CD8-positive, alpha-beta memory T cell (primary cell): ENCODE results near the gene ATG13. TPM values are rescaled to one million over a fixed set of nuclear protein-coding genes. Genes with fewer than 3 reads are reported as not detected.

Experiments used
- CTCF ChIA-PET: fragments of 350-600 bp; sonication (Branson Sonifier 250); formaldehyde crosslinking; loops from one replicate; lab custom pipeline; 2021; ENCODE audit warnings: antibody characterized with exemption; lab: Charles Lee
- POLR2A ChIA-PET: fragments of 350-600 bp; sonication (Branson Sonifier 250); formaldehyde crosslinking; loops from one replicate; lab custom pipeline; 2021; ENCODE audit warnings: antibody characterized with exemption; lab: Charles Lee
- DNase-seq, 5 donors: peaks; one replicate each; pipeline versions ENCODE4 v3.0.0 to v3.0.0-alpha.2; 2020 to 2022; ENCODE audit warnings: mixed read lengths in 1 of 5
- H3K27ac ChIP-seq: one replicate; pipeline ENCODE4 v1.7.0; 2013; ENCODE audit warnings: low read depth, mild to moderate bottlenecking, low read length, moderate library complexity
- H3K27me3 ChIP-seq: 2 replicates; pipeline ENCODE4 v1.7.0; 2013; ENCODE audit warnings: low read length, mild to moderate bottlenecking; ENCODE audit not compliant: insufficient read depth, poor library complexity, severe bottlenecking
- H3K36me3 ChIP-seq: 2 replicates; pipeline ENCODE4 v1.7.0; 2013; ENCODE audit warnings: mild to moderate bottlenecking, low read length, moderate library complexity; ENCODE audit not compliant: insufficient read depth
- H3K4me1 ChIP-seq: 2 replicates; pipeline ENCODE4 v1.7.0; 2013; ENCODE audit warnings: mild to moderate bottlenecking, low read length, moderate library complexity; ENCODE audit not compliant: insufficient read depth
- H3K4me3 ChIP-seq: 2 replicates; pipeline ENCODE4 v1.7.0; 2013; ENCODE audit warnings: mild to moderate bottlenecking, low read length
- H3K9me3 ChIP-seq: 2 replicates; pipeline ENCODE4 v1.7.0; 2013; ENCODE audit warnings: mild to moderate bottlenecking, low read length
- H3K27ac Mint-ChIP-seq, 8 donors: one replicate each; pipeline ENCODE4 v1.8.0; 2020 to 2021; ENCODE audit warnings: mixed read lengths in 8 of 8, mild to moderate bottlenecking in 6 of 8, inconsistent platforms in 3 of 8, moderate library complexity in 3 of 8
- H3K27me3 Mint-ChIP-seq, 2 donors: one replicate each; pipeline ENCODE4 v1.8.0; 2020 to 2021; ENCODE audit warnings: mixed read lengths in 2 of 2, mild to moderate bottlenecking in 1 of 2, moderate library complexity in 1 of 2
- H3K36me3 Mint-ChIP-seq, 3 donors: one replicate each; pipeline ENCODE4 v1.8.0; 2020 to 2021; ENCODE audit warnings: mixed read lengths in 3 of 3, inconsistent platforms in 1 of 3, mild to moderate bottlenecking in 1 of 3
- H3K4me1 Mint-ChIP-seq, 3 donors: one replicate each; pipeline ENCODE4 v1.8.0; 2020 to 2021; ENCODE audit warnings: mixed read lengths in 3 of 3, inconsistent platforms in 1 of 3, mild to moderate bottlenecking in 1 of 3
- H3K4me3 Mint-ChIP-seq, 7 donors: one replicate each; pipeline ENCODE4 v1.8.0; 2020 to 2021; ENCODE audit warnings: mixed read lengths in 7 of 7, mild to moderate bottlenecking in 6 of 7, moderate library complexity in 4 of 7, inconsistent platforms in 2 of 7
- H3K9me3 Mint-ChIP-seq, 5 donors: one replicate each; pipeline ENCODE4 v1.8.0; 2020 to 2022; ENCODE audit warnings: mixed read lengths in 5 of 5, mild to moderate bottlenecking in 3 of 5, moderate library complexity in 2 of 5, inconsistent platforms in 1 of 5
- polyA plus RNA-seq: library from polyadenylated mRNA; unstranded; fragments of 300-500 nt; fragmentation: Illumina TruSeq; gene quantifications from one replicate; pipeline ENCODE4 v1.2.3, GENCODE V29; 2021
- total RNA-seq, 2 experiments: library from RNA; stranded (reverse); gene quantifications; one replicate each; pipeline ENCODE4 v1.2.3, GENCODE V29; 2021

ATG13 gene
- total and polyA plus RNA-seq, 3 experiments from 2014 or later: 67.9 to 81.6 (median 69.6) TPM

DNA sequence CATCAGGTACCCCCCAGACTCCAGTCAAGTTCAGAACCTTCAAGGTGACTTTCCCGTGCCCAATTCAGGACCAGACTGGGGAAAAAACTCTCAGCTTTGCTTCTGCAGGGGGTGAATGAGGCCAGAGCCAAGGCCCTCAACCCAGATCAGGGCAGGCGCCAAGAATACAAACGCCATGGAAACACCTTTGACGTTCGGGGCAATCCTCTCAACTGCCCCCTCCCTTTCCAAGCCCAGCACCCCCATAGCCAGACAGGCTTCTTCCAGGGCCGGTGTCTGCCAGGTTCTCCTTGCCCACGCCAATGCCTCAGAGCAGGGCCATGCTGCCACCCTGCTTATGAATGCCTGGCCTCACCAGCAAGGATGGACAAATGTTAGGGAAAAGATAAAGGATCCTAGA lies 77.3 kb downstream of the ATG13 start:
- Mint-ChIP-seq H3K27me3 (peaks cover 0 to 1% of the 10 kb centered on the region in 2 donors), H3K4me1 (peaks cover 35 to 52% (median 38%) of the 10 kb centered on the region in 3 donors), H3K27ac (no peak overlapping the region), H3K4me3 (no peak overlapping the region), H3K36me3 (peaks cover 4 to 70% (median 5%) of the 10 kb centered on the region in 3 donors), H3K9me3 (no peaks in the 10 kb centered on the region)
- no peaks in the 10 kb centered on the region for H3K27me3 ChIP-seq
- ChIA-PET CTCF (interaction anchor here (0.9 kb wide), 1 partner anchor 77 kb away, joined by 4 read pairs; the partner anchor contains the start of genes ATG13 and HARBI1), POLR2A (no interaction called here)
- peaks cover 28% of the 10 kb centered on the region for H3K36me3 ChIP-seq
- H3K9me3 ChIP-seq: no peaks in the 10 kb centered on the region
- H3K4me1 ChIP-seq: peaks cover 36% of the 10 kb centered on the region
- no peak overlapping the region for H3K4me3 ChIP-seq
- H3K27ac ChIP-seq: no peak overlapping the region
- no peak for DNase-seq

DNA sequence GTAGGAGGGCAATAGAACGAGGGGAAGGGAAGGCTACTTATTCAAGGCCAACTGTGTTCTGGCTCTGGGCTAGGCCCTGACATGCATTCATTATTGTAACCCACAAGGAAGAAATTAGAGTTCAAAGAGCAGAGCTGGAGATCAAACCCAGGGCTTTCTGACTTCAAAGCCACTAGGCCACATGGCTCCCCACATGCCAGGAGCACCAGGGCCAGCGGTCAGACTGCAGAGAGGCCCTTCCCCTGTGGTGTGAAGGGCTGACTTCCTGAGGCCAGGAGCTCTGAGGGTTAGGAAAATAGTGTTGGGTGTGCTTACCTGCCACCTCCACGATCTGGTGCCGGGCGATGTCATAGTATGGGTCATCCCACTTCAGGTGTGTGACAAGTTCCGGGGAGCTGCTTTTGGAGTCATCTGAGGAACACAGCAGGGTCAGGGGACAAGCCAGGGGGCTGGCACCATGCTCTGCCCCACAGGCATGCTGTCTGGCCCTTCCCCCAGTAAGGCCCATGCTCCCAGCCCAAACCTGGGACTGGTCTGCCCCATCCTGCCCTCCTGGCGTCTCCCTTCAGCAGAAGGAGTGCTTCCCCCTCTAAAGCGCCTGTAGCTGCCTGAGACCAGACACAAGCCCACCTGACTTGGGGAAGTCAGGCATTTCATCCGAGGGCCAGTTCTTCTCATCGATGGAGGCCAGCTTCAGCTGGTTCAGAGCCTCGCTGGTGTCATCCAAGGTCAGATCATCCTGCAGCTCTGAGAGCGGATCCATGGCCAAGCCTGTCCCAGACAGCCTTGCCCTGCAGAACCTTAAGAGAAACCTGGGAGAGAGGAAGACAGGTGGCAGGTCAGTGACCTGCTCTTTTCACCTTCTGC lies 78.2 kb downstream of the ATG13 start:
- H3K27me3 Mint-ChIP-seq: peaks cover 0 to 1% of the 10 kb centered on the region in 2 donors
- H3K27ac Mint-ChIP-seq: peak overlapping the region in 4 of 8 donors; percentile 32 to 76 (median 48)
- no peak for DNase-seq
- no peaks in the 10 kb centered on the region for H3K9me3 Mint-ChIP-seq
- Histone ChIP-seq H3K27me3 (no peaks in the 10 kb centered on the region), H3K9me3 (no peaks in the 10 kb centered on the region), H3K4me3 (no peak overlapping the region), H3K36me3 (peaks cover 28% of the 10 kb centered on the region), H3K4me1 (peaks cover 36% of the 10 kb centered on the region), H3K27ac (no peak overlapping the region)
- peaks cover 3 to 70% (median 3%) of the 10 kb centered on the region in 3 donors for H3K36me3 Mint-ChIP-seq
- ChIA-PET CTCF (interaction anchor here (1.8 kb wide), 1 partner anchor 25 kb away, joined by 6 read pairs; no protein-coding TSS in a partner anchor), POLR2A (no interaction called here)
- H3K4me3 Mint-ChIP-seq: peak overlapping the region in 1 of 7 donors; percentile 13
- H3K4me1 Mint-ChIP-seq: peaks cover 34 to 58% (median 39%) of the 10 kb centered on the region in 3 donors

DNA sequence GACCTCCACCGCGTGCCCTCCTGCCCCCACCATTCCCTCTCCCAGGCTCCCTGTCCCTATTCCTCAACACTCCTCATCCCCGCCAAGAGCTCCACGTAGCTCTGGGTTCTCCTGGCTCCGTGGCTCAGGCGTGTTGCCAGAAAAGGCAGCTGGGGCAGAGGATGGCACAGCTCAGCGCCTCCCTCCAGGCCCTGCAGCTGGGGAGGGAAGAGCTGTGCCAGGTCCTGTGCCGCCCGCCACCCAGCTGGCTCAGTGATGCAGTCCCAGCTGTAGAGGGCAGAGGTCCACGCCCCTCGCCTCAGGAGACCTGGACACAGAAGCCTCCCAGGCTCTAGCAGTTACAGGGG lies 78.8 kb downstream of the ATG13 start:
- POLR2A ChIA-PET: no interaction called here
- H3K27me3 Mint-ChIP-seq: peaks cover 0 to 1% of the 10 kb centered on the region in 2 donors

DNA sequence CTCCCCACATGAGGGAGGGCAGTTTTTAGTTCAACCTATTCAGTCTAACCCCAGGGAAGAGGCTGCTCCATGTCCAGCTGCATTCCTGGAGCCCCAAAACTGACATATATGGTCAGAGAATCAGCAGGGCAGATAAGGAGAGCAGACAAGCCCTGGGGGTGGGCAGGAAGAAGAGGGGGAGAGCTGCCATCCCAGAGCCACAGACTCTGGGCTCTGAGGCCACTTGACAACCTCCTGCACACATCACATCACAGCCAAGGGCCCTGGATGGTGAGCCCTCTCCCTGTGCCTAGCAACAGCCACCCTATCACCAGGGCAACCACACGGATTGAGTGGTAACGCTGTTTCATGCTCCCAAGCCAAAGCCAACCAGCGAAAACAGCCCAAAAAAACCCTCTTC lies 80.0 kb downstream of the ATG13 start:
- H3K9me3 Mint-ChIP-seq: no peaks in the 10 kb centered on the region
- POLR2A ChIA-PET: no interaction called here
- peaks cover 48% of the 10 kb centered on the region for H3K4me1 ChIP-seq

More for the DNA sequence above, 78.8 kb downstream of the ATG13 start:
- H3K27ac ChIP-seq: no peak overlapping the region
- no peaks in the 10 kb centered on the region for H3K9me3 Mint-ChIP-seq
- H3K36me3 Mint-ChIP-seq: peaks cover 0 to 67% (median 2%) of the 10 kb centered on the region in 3 donors
- H3K4me3 Mint-ChIP-seq: no peak overlapping the region
- H3K9me3 ChIP-seq: no peaks in the 10 kb centered on the region
- peaks cover 35 to 60% (median 39%) of the 10 kb centered on the region in 3 donors for H3K4me1 Mint-ChIP-seq
- H3K27me3 ChIP-seq: no peaks in the 10 kb centered on the region
- H3K27ac Mint-ChIP-seq: peak overlapping the region in 3 of 8 donors; percentile 39 to 75 (median 62)
- peaks cover 37% of the 10 kb centered on the region for H3K4me1 ChIP-seq
- no peak overlapping the region for H3K4me3 ChIP-seq
- peaks cover 28% of the 10 kb centered on the region for H3K36me3 ChIP-seq
- CTCF ChIA-PET: interaction anchor here (1.8 kb wide), 1 partner anchor 25 kb away, joined by 6 read pairs; no protein-coding TSS in a partner anchor
- DNase-seq: no peak

DNA sequence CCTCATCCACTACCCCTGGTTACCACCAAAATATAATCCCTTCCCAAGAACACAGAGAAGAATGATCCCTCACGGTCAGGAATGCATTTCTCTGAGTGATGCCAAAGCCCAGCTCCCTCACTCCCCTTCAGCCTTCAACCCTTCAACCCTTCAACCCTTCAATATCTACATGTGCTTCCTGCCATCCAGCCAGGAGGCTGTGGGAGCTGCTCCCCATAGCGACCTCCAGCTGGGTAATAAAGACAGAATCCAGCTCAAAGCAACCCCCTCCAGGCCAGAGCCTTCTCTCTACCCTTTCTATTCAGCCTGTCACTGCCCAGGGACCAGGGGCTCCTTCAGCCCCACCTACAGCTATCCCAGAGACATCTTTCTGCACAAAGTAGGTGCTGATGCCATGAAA lies 80.4 kb downstream of the ATG13 start:
- Histone ChIP-seq H3K27ac (no peak overlapping the region), H3K4me3 (no peak overlapping the region), H3K4me1 (peaks cover 52% of the 10 kb centered on the region), H3K36me3 (peaks cover 33% of the 10 kb centered on the region), H3K27me3 (no peaks in the 10 kb centered on the region), H3K9me3 (no peaks in the 10 kb centered on the region)
- POLR2A ChIA-PET: no interaction called here
- CTCF ChIA-PET: interaction anchor here (1.0 kb wide), 1 partner anchor 149 kb away, joined by 3 read pairs; no protein-coding TSS in a partner anchor
- H3K27ac Mint-ChIP-seq: peak overlapping the region; percentile 0 to 86 (median 59)
- H3K9me3 Mint-ChIP-seq: no peaks in the 10 kb centered on the region
- peaks cover 0 to 1% of the 10 kb centered on the region in 2 donors for H3K27me3 Mint-ChIP-seq
- DNase-seq: no peak
- H3K36me3 Mint-ChIP-seq: peaks cover 0 to 68% (median 2%) of the 10 kb centered on the region in 3 donors
- H3K4me3 Mint-ChIP-seq: peak overlapping the region; percentile 9 to 99 (median 55)
- H3K4me1 Mint-ChIP-seq: peaks cover 47 to 75% (median 54%) of the 10 kb centered on the region in 3 donors

More for the DNA sequence above, 80.0 kb downstream of the ATG13 start:
- Mint-ChIP-seq H3K4me1 (peaks cover 42 to 71% (median 50%) of the 10 kb centered on the region in 3 donors), H3K36me3 (peaks cover 0 to 67% (median 2%) of the 10 kb centered on the region in 3 donors), H3K27me3 (peaks cover 0 to 1% of the 10 kb centered on the region in 2 donors), H3K27ac (peak overlapping the region in 5 of 8 donors; percentile 0 to 86 (median 60)), H3K4me3 (peak overlapping the region in 5 of 7 donors; percentile 9 to 99 (median 55))
- Histone ChIP-seq H3K27ac (no peak overlapping the region), H3K27me3 (no peaks in the 10 kb centered on the region), H3K9me3 (no peaks in the 10 kb centered on the region), H3K36me3 (peaks cover 29% of the 10 kb centered on the region), H3K4me3 (no peak overlapping the region)
- no peak for DNase-seq
- CTCF ChIA-PET: interaction anchor here (1.8 kb wide), 1 partner anchor 26 kb away, joined by 6 read pairs; no protein-coding TSS in a partner anchor

DNA sequence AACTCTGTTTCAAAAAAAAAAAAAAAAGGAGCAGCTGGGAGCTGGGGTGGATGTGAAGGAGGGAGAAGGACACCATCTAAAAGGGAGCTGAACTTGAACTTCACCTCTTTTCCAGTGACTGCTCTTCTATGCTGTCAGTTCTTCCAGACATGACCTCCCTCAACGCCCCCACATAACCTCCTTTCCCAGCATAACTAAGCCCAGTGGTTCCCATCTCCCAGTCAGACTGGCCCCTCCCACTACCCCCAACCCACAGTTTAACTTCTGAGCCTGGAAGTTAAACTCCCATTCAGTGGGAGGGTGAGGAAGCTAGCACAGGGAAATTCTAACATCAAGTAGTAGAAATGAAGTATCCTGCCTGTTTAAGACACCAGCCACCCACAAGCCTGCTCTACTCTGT lies 81.2 kb downstream of the ATG13 start:
- Histone ChIP-seq H3K4me3 (no peak overlapping the region), H3K9me3 (no peaks in the 10 kb centered on the region), H3K36me3 (peaks cover 34% of the 10 kb centered on the region), H3K27ac (no peak overlapping the region), H3K4me1 (peaks cover 57% of the 10 kb centered on the region), H3K27me3 (no peaks in the 10 kb centered on the region)
- peaks cover 51 to 84% (median 62%) of the 10 kb centered on the region in 3 donors for H3K4me1 Mint-ChIP-seq
- ChIA-PET POLR2A (no interaction called here), CTCF (interaction anchor here (1.0 kb wide), 1 partner anchor 150 kb away, joined by 3 read pairs; no protein-coding TSS in a partner anchor)
- DNase-seq: no peak
- H3K4me3 Mint-ChIP-seq: peak overlapping the region in 6 of 7 donors; percentile 95 to 100 (median 99)
- peaks cover 0 to 1% of the 10 kb centered on the region in 2 donors for H3K27me3 Mint-ChIP-seq
- peaks cover 0 to 73% (median 4%) of the 10 kb centered on the region in 3 donors for H3K36me3 Mint-ChIP-seq
- H3K9me3 Mint-ChIP-seq: no peaks in the 10 kb centered on the region
- H3K27ac Mint-ChIP-seq: peak overlapping the region in 5 of 8 donors; percentile 63 to 83 (median 73)

DNA sequence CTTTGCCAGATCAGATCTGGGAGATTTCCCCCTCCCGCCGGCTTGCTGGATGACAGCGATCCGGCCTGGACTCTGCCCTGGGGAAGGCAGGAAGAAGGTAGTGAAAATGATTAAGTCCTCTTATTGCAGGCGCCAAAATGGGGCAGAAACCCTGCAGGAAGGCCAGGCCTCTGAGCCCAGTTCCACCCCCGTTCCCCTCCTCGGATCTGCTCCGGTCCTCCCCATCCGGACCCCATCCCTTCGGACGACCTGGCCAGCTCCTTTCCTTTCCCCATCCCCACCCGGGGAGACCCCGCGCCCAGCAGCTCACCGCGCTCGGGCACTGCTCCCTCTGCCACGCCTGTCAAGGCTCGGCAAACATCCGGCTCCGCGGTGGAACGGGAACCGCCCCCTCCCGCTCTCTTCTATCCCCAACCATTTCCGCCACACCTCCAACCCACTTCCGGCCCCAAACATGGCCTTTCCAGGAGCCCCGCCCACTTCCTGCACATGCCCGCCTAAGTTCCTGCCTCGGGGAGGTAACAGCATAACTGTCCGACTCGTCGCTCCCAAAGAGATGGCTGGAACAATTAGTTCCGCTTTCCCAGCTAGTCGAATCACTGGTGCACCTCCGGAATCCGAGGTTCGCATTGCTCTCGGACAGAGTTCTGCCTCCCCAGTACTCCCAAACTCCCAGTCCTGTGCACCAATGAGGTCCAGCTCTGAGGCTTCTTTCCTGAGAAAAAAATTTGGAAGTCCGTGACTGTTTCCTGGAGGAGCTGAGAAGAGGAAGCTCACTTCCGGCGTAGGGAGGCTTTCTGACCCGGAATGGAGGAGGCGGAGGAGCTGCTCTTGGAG lies 83.1 kb downstream of the ATG13 start, which contains the start of the genes ARHGAP1 and ZNF408:
Gene ARHGAP1 (minus strand): TSS at position 379 of the 837 bp plus-strand sequence. CDS start 4,512 bp downstream, outside the sequence.
Gene ZNF408 (plus strand): TSS at position 791 of the 837 bp plus-strand sequence. CDS start 17 bp downstream, at position 808.
- Histone ChIP-seq H3K27ac (peak within 1 kb of the TSS; percentile 92), H3K4me1 (peaks cover 55% of the 10 kb centered on the region), H3K4me3 (peak within 1 kb of the TSS; percentile 90), H3K9me3 (no peaks in the 10 kb centered on the region), H3K36me3 (peaks cover 26% of the 10 kb centered on the region), H3K27me3 (no peaks in the 10 kb centered on the region)
- POLR2A ChIA-PET: interaction anchor here (0.6 to 2.5 kb wide), 5 partner anchors 10 to 879 kb away, joined by 3 to 12 read pairs (median 3); partner anchors contain the start of genes HARBI1, KBTBD4 and NDUFS3
- peaks cover 0 to 72% (median 4%) of the 10 kb centered on the region in 3 donors for H3K36me3 Mint-ChIP-seq
- peak within 1 kb of the TSS; percentile 95 to 100 (median 99) for H3K4me3 Mint-ChIP-seq
- peak within 1 kb of the TSS; percentile 78 to 98 (median 94) for H3K27ac Mint-ChIP-seq
- peaks cover 43 to 74% (median 58%) of the 10 kb centered on the region in 3 donors for H3K4me1 Mint-ChIP-seq
- CTCF ChIA-PET: interaction anchor here (0.9 to 3.2 kb wide), 4 partner anchors 27 to 348 kb away, joined by 3 to 10 read pairs (median 4); partner anchors contain the start of gene ATG13
- H3K9me3 Mint-ChIP-seq: no peaks in the 10 kb centered on the region
- H3K27me3 Mint-ChIP-seq: no peaks in the 10 kb centered on the region
- peak; percentile 98 to 100 (median 99) for DNase-seq
